Measurements from ENCODE around the gene KRTAP4-4.

Gene KRTAP4-4

GRCh38 chr17:41184480-41184961 is 24.0 kb upstream of the KRTAP4-4 start, which contains the start of gene KRTAP4-1:
Gene KRTAP4-1, minus strand, starts transcription at chr17:41184911. Its CDS starts 57 bp downstream, at chr17:41184854.
- Histone ChIP-seq H3K36me3 (replicated peaks; ENCODE audit: insufficient read depth, low read length) (no peaks in the 10 kb centered on the region), H3K27me3 (replicated peaks; ENCODE audit: insufficient read depth, low read length) (no peaks in the 10 kb centered on the region), H2AFZ (ENCODE audit: low read length) (no peak within 1 kb of the TSS), H3F3A (ENCODE audit: insufficient read depth, low read length) (no peaks in the 10 kb centered on the region), H3K4me2 (ENCODE audit: low read depth, low read length) (no peak within 1 kb of the TSS), H4K20me1 (ENCODE audit: insufficient read depth, low read length) (no peaks in the 10 kb centered on the region), H3K9me2 (replicated peaks; ENCODE audit: insufficient read depth, low read length) (no peaks in the 10 kb centered on the region), H3K4me3 (ENCODE audit: low read length) (no peak within 1 kb of the TSS), H3K79me2 (ENCODE audit: low read length) (no peaks in the 10 kb centered on the region), H3K9ac (ENCODE audit: low read length) (no peak within 1 kb of the TSS), H3K9me3 (replicated peaks; ENCODE audit: insufficient read depth, low read length) (no peaks in the 10 kb centered on the region), H3K4me1 (ENCODE audit: low read length) (no peaks in the 10 kb centered on the region), H3K27ac (ENCODE audit: low read length) (no peak within 1 kb of the TSS)
- TF ChIP-seq EZH2 (optimal IDR thresholded peaks at IDR 0.05; ENCODE audit: low read depth, low read length) (no peak), EZH2phosphoT487 (IDR thresholded peaks at IDR 0.05; ENCODE audit: low read length) (no peak)
- TF ChIP-seq, protein P1, sequence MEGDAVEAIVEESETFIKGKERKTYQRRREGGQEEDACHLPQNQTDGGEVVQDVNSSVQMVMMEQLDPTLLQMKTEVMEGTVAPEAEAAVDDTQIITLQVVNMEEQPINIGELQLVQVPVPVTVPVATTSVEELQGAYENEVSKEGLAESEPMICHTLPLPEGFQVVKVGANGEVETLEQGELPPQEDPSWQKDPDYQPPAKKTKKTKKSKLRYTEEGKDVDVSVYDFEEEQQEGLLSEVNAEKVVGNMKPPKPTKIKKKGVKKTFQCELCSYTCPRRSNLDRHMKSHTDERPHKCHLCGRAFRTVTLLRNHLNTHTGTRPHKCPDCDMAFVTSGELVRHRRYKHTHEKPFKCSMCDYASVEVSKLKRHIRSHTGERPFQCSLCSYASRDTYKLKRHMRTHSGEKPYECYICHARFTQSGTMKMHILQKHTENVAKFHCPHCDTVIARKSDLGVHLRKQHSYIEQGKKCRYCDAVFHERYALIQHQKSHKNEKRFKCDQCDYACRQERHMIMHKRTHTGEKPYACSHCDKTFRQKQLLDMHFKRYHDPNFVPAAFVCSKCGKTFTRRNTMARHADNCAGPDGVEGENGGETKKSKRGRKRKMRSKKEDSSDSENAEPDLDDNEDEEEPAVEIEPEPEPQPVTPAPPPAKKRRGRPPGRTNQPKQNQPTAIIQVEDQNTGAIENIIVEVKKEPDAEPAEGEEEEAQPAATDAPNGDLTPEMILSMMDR (IDR thresholded peaks at IDR 0.05; ENCODE audit: low read length): no peak
- DNase-seq: no peak

DNA sequence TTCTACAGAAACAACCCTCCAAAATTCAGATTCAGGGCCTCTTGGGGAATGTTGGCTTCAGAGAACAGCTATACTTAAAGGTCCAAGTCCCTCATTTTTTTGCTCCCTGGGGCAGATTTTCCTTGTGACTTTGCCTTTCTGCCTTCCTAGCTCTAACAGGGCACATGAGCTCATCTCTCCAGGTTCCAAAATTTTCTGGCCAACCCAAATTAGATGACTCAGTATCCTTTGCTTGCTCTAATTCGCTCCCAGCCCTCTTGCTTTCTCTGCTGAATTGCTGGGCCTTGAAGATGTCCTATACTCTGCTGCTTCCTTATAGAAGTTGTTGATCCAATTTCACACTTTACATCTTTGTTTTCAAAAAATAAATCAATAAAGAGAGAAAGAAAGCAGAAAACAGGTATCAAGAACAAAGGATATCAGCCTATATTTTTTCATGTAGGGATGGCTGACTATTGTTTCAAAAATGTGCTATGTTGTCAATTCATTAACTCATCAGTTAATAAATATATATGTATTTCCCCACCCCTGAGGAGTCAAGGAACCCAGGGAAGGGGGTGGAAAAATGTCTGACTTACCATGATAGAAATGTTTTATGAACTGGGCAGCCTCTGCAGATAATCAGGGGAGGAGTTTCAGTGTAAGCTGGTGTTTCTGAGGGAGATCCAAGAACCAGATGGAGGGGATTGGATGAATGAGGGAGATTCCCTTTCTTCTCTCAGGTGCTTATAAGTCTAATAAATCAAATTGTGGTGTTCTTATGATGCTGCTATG is 18.5 kb upstream of the KRTAP4-4 start:
- no peaks in the 10 kb centered on the region for H3K9me3 ChIP-seq (replicated peaks; ENCODE audit: insufficient read depth, low read length)
- no peak overlapping the region for H3K9ac ChIP-seq (ENCODE audit: low read length)
- no peaks in the 10 kb centered on the region for H4K20me1 ChIP-seq (ENCODE audit: insufficient read depth, low read length)
- H3K27me3 ChIP-seq (replicated peaks; ENCODE audit: insufficient read depth, low read length): no peaks in the 10 kb centered on the region
- DNase-seq: no peak
- no peak overlapping the region for H2AFZ ChIP-seq (ENCODE audit: low read length)
- no peaks in the 10 kb centered on the region for H3K79me2 ChIP-seq (ENCODE audit: low read length)
- no peak for TF ChIP-seq EZH2phosphoT487 (IDR thresholded peaks at IDR 0.05; ENCODE audit: low read length)
- TF ChIP-seq, protein P1 (IDR thresholded peaks at IDR 0.05; ENCODE audit: low read length): no peak
- TF ChIP-seq EZH2 (optimal IDR thresholded peaks at IDR 0.05; ENCODE audit: low read depth, low read length): no peak
- H3K4me1 ChIP-seq (ENCODE audit: low read length): peaks cover 16% of the 10 kb centered on the region; the same call in 1 of the 2 replicates
- H3F3A ChIP-seq (ENCODE audit: insufficient read depth, low read length): no peaks in the 10 kb centered on the region
- H3K9me2 ChIP-seq (replicated peaks; ENCODE audit: insufficient read depth, low read length): no peaks in the 10 kb centered on the region
- H3K4me3 ChIP-seq (ENCODE audit: low read length): no peak overlapping the region
- H3K27ac ChIP-seq (ENCODE audit: low read length): no peak overlapping the region
- H3K36me3 ChIP-seq (replicated peaks; ENCODE audit: insufficient read depth, low read length): no peaks in the 10 kb centered on the region
- no peak overlapping the region for H3K4me2 ChIP-seq (ENCODE audit: low read depth, low read length)

GRCh38 chr17:41178341-41178740 is 17.8 kb upstream of the KRTAP4-4 start:
- Histone ChIP-seq H3F3A (ENCODE audit: insufficient read depth, low read length) (no peaks in the 10 kb centered on the region), H3K27me3 (replicated peaks; ENCODE audit: insufficient read depth, low read length) (no peaks in the 10 kb centered on the region), H3K9me2 (replicated peaks; ENCODE audit: insufficient read depth, low read length) (no peaks in the 10 kb centered on the region), H3K36me3 (replicated peaks; ENCODE audit: insufficient read depth, low read length) (no peaks in the 10 kb centered on the region), H4K20me1 (ENCODE audit: insufficient read depth, low read length) (no peaks in the 10 kb centered on the region), H3K9ac (ENCODE audit: low read length) (no peak overlapping the region), H2AFZ (ENCODE audit: low read length) (no peak overlapping the region), H3K4me1 (ENCODE audit: low read length) (peaks cover 16% of the 10 kb centered on the region; the same call in 1 of the 2 replicates), H3K79me2 (ENCODE audit: low read length) (no peaks in the 10 kb centered on the region), H3K4me3 (ENCODE audit: low read length) (no peak overlapping the region), H3K9me3 (replicated peaks; ENCODE audit: insufficient read depth, low read length) (no peaks in the 10 kb centered on the region), H3K4me2 (ENCODE audit: low read depth, low read length) (no peak overlapping the region), H3K27ac (ENCODE audit: low read length) (no peak overlapping the region)
- DNase-seq: no peak
- no peak for TF ChIP-seq EZH2phosphoT487 (IDR thresholded peaks at IDR 0.05; ENCODE audit: low read length)
- TF ChIP-seq, protein P1 (IDR thresholded peaks at IDR 0.05; ENCODE audit: low read length): no peak
